Transverse colon (tissue), 4 donors: Measurements from ENCODE around the gene MTR. TPM values are rescaled to one million over a fixed set of nuclear protein-coding genes. Genes with fewer than 3 reads are reported as not detected.

ENCODE experiments used
- DNase-seq: peaks from one replicate; pipeline ENCODE4 v3.0.0-alpha.2; 2019
- H3K27ac ChIP-seq, 4 donors: fragments of 200-600 bp; sonication (generic); 2 replicates each; pipeline ENCODE4 v1.5.1; 2016 to 2018; ENCODE audit warnings: inconsistent platforms in 4 of 4
- H3K27me3 ChIP-seq: fragments of 200-600 bp; sonication (generic); 2 replicates; pipeline ENCODE4 v1.5.1; 2017; ENCODE audit warnings: inconsistent platforms
- H3K36me3 ChIP-seq, 4 donors: fragments of 200-600 bp; sonication (generic); 2 replicates each; pipeline ENCODE4 v1.5.1; 2017 to 2019; ENCODE audit warnings: inconsistent platforms in 4 of 4
- H3K4me1 ChIP-seq, 4 donors: fragments of 200-600 bp; sonication (generic); 2 replicates each; pipeline ENCODE4 v1.5.1; 2017 to 2020; ENCODE audit warnings: inconsistent platforms in 4 of 4
- H3K4me3 ChIP-seq, 4 donors: fragments of 200-600 bp; sonication (generic); 1 replicate in 1 of 4; 2 replicates in 3 of 4; pipeline versions ENCODE4 v1.5.1 to v1.6.1; 2017 to 2019; ENCODE audit warnings: inconsistent platforms in 4 of 4
- H3K9me3 ChIP-seq, 2 donors: fragments of 200-600 bp; sonication (generic); 2 replicates each; pipeline ENCODE4 v1.5.1; 2017 to 2019; ENCODE audit warnings: inconsistent platforms in 2 of 2
- CTCF ChIP-seq, 5 experiments: fragments of 200-600 bp in 3 of 5; fragments of 450-650 bp in 2 of 5; sonication (generic) in 3 of 5; IDR thresholded peaks; 1 replicate in 2 of 5; 2 replicates in 3 of 5; pipeline ENCODE4 v1.5.1; 2016 to 2017; ENCODE audit warnings: antibody characterized with exemption in 5 of 5, inconsistent platforms in 3 of 5, mild to moderate bottlenecking in 2 of 5, moderate library complexity in 1 of 5
- EP300 ChIP-seq: sonication (generic); formaldehyde crosslinking; IDR thresholded peaks from one replicate; pipeline ENCODE4 v1.6.1; 2017; ENCODE audit warnings: antibody characterized with exemption, low read depth
- POLR2A ChIP-seq: fragments of 450-650 bp; IDR thresholded peaks from one replicate; pipeline ENCODE4 v1.6.1; 2016; ENCODE audit warnings: antibody characterized with exemption, mild to moderate bottlenecking, moderate library complexity
- POLR2AphosphoS5 ChIP-seq, 3 donors: sonication (generic); formaldehyde crosslinking; IDR thresholded peaks; one replicate each; pipeline ENCODE4 v1.6.1; 2016; ENCODE audit warnings: antibody characterized with exemption in 3 of 3
- WGBS, 2 donors: methylation state at CpG; one replicate each; pipeline ENCODE4 v1.1.5; 2018; ENCODE audit warnings: low coverage in 1 of 2; 5-methylcytosine and 5-hydroxymethylcytosine counted together
- in situ Hi-C, 4 donors: fragments of 200-750 bp; cut with MboI; loops; one replicate each; pipeline versions ENCODE4 v1.15.0 to v1.15.1; 2017; ENCODE audit warnings: low sequenced_read_pairs in 3 of 4, low pct_ligation_motif_present in 1 of 4, low pct_unique_long_range_greater_than_20kb in 1 of 4
- intact Hi-C: fragments of 100-400 bp; cut with DNase I; formaldehyde crosslinking; loops from one replicate; pipeline ENCODE4 v1.15.1; 2023; ENCODE audit warnings: low total_unique reads
- total RNA-seq, 4 donors: library from RNA; depleted of rRNA; stranded (reverse); fragments of >200 nt; gene quantifications; one replicate each; pipeline ENCODE4 v1.1.0, GENCODE V29; 2016

The MTR gene
- total RNA-seq, 4 donors from 2014 or later, result 10.1 to 18.4 (median 12.6) TPM

GRCh38 chr1:236952246-236953003 lies 157.3 kb downstream of the MTR start:
- 45 to 52% methylated on average over 3 to 9 of the region's 9 CpGs for WGBS, 2 donors
- H3K27ac ChIP-seq, result peak overlapping the region in 1 of 4 donors; percentile 38
- TF ChIP-seq CTCF (IDR thresholded peaks at IDR 0.05), result no peak
- TF ChIP-seq POLR2AphosphoS5 (IDR thresholded peaks at IDR 0.05), result no peak
- intact Hi-C loops, result no loop called here
- DNase-seq, result no peak
- H3K9me3 ChIP-seq, result no peaks in the 10 kb centered on the region
- no peaks in the 10 kb centered on the region for H3K36me3 ChIP-seq
- no peak overlapping the region for H3K4me3 ChIP-seq
- no peaks in the 10 kb centered on the region for H3K4me1 ChIP-seq
- in situ Hi-C loops, result no loop called here
- no peaks in the 10 kb centered on the region for H3K27me3 ChIP-seq

GRCh38 chr1:236953151-236953700 lies 158.1 kb downstream of the MTR start:
- 56 to 75% methylated on average over 2 of the region's 2 CpGs for WGBS, 2 donors
- no peaks in the 10 kb centered on the region for H3K36me3 ChIP-seq
- DNase-seq, result no peak
- H3K9me3 ChIP-seq, result no peaks in the 10 kb centered on the region
- H3K27ac ChIP-seq, result no peak overlapping the region
- no peaks in the 10 kb centered on the region for H3K27me3 ChIP-seq
- TF ChIP-seq CTCF (IDR thresholded peaks at IDR 0.05), result no peak
- no peak for TF ChIP-seq EP300
- TF ChIP-seq POLR2A, result no peak
- TF ChIP-seq POLR2AphosphoS5 (IDR thresholded peaks at IDR 0.05), result no peak
- in situ Hi-C loops, result no loop called here
- no peaks in the 10 kb centered on the region for H3K4me1 ChIP-seq
- no peak overlapping the region for H3K4me3 ChIP-seq
- intact Hi-C loops, result no loop called here

Other genes with a start within 250 kb of the MTR start
- gene HEATR1, start 190.8 kb upstream of the MTR start, total RNA-seq, result 10 to 100 TPM in 3 of 4 donors, 1 to 10 TPM in 1; 9.4 to 15.7 (median 13.2) TPM
- gene ACTN2, start 108.8 kb upstream of the MTR start, total RNA-seq, result under 1 TPM in 2 of 4 donors, not detected in 2; 0.16 to 0.55 TPM
- gene MT1HL1, start 209.1 kb downstream of the MTR start, total RNA-seq, result not detected
- gene RYR2, start 246.9 kb downstream of the MTR start, total RNA-seq, result 1 to 10 TPM; 1.2 to 7.0 (median 2.5) TPM